H9 (cell line): ENCODE data around the gene GNAI2. TPM values are rescaled to one million over a fixed set of nuclear protein-coding genes. Genes with fewer than 3 reads are reported as not detected.
A peak's percentile ranks its signal among the peaks of the same experiment; 100 is the strongest.

Experiments used
- DNase-seq: peaks from one replicate; pipeline ENCODE4 v3.0.0-alpha.2; 2017
- H2AFZ ChIP-seq: one replicate; pipeline ENCODE4 v1.6.1; 2013; ENCODE audit warnings: mild to moderate bottlenecking, low read length, control low read depth, moderate library complexity
- H2AK5ac ChIP-seq: 2 replicates; pipeline ENCODE4 v1.6.1; 2013; ENCODE audit warnings: low read length, control low read depth, mixed read lengths; ENCODE audit not compliant: insufficient read length
- H2BK120ac ChIP-seq: one replicate; pipeline ENCODE4 v1.6.1; 2013; ENCODE audit warnings: low read depth, mild to moderate bottlenecking, low read length, control low read depth, inconsistent platforms; ENCODE audit not compliant: poor library complexity, severe bottlenecking
- H2BK12ac ChIP-seq: 2 replicates; pipeline ENCODE4 v1.6.1; 2013; ENCODE audit warnings: low read length, control low read depth, mixed read lengths, low read depth; ENCODE audit not compliant: insufficient read length
- H2BK15ac ChIP-seq: 2 replicates; pipeline ENCODE4 v1.6.1; 2013; ENCODE audit warnings: low read depth, low read length, control low read depth
- H2BK20ac ChIP-seq: one replicate; pipeline ENCODE4 v1.6.1; 2013; ENCODE audit warnings: low read depth, mild to moderate bottlenecking, low read length, control low read depth, inconsistent platforms; ENCODE audit not compliant: poor library complexity, severe bottlenecking
- H2BK5ac ChIP-seq: 2 replicates; pipeline ENCODE4 v1.6.1; 2013; ENCODE audit warnings: low read length, control low read depth, mixed read lengths; ENCODE audit not compliant: insufficient read length
- H3K14ac ChIP-seq: 2 replicates; pipeline ENCODE4 v1.6.1; 2013; ENCODE audit warnings: low read length, control low read depth; ENCODE audit not compliant: insufficient read depth
- H3K18ac ChIP-seq: 2 replicates; pipeline ENCODE4 v1.6.1; 2013; ENCODE audit warnings: low read depth, mild to moderate bottlenecking, mixed read lengths, low read length, control low read depth; ENCODE audit not compliant: insufficient read length
- H3K23ac ChIP-seq: 2 replicates; pipeline ENCODE4 v1.6.1; 2013; ENCODE audit warnings: low read length, control low read depth, mixed read lengths, low read depth; ENCODE audit not compliant: insufficient read length
- H3K23me2 ChIP-seq: 2 replicates; pipeline ENCODE4 v1.6.1; 2013; ENCODE audit warnings: low read depth, mild to moderate bottlenecking, mixed read lengths, low read length, control low read depth; ENCODE audit not compliant: insufficient read length, poor library complexity, severe bottlenecking
- H3K27ac ChIP-seq: 2 replicates; pipeline ENCODE4 v1.5.1; 2013; ENCODE audit warnings: low read length, control low read depth, mixed read lengths, low read depth; ENCODE audit not compliant: insufficient read length
- H3K27me3 ChIP-seq: 2 replicates; pipeline ENCODE4 v1.6.1; 2013; ENCODE audit warnings: low read length, control low read depth, inconsistent platforms; ENCODE audit not compliant: insufficient read depth
- H3K4ac ChIP-seq: 2 replicates; pipeline ENCODE4 v1.6.1; 2013; ENCODE audit warnings: low read depth, mild to moderate bottlenecking, control low read depth, inconsistent platforms, low read length, moderate library complexity
- H3K4me1 ChIP-seq: 2 replicates; pipeline ENCODE4 v1.6.1; 2013; ENCODE audit warnings: low read length, control low read depth, inconsistent platforms; ENCODE audit not compliant: insufficient read depth
- H3K4me2 ChIP-seq: 2 replicates; pipeline ENCODE4 v1.6.1; 2013; ENCODE audit warnings: low read length, control low read depth, mixed read lengths; ENCODE audit not compliant: insufficient read length, insufficient read depth
- H3K56ac ChIP-seq: 2 replicates; pipeline ENCODE4 v1.6.1; 2013; ENCODE audit warnings: low read depth, mild to moderate bottlenecking, mixed read lengths, low read length, control low read depth; ENCODE audit not compliant: insufficient read length
- H3K79me1 ChIP-seq: 2 replicates; pipeline ENCODE4 v1.6.1; 2013; ENCODE audit warnings: low read depth, mild to moderate bottlenecking, moderate library complexity, low read length, control low read depth, inconsistent platforms; ENCODE audit not compliant: insufficient read depth, poor library complexity, severe bottlenecking
- H3K79me2 ChIP-seq: 2 replicates; pipeline ENCODE4 v1.6.1; 2013; ENCODE audit warnings: low read length, control low read depth, inconsistent platforms; ENCODE audit not compliant: insufficient read depth
- H3K9ac ChIP-seq: 2 replicates; pipeline ENCODE4 v1.6.1; 2013; ENCODE audit warnings: low read length, control low read depth, mixed read lengths; ENCODE audit not compliant: insufficient read length; ENCODE audit errors: extremely low read depth
- H3K9me3 ChIP-seq: one replicate; pipeline ENCODE4 v1.6.1; 2013; ENCODE audit warnings: low read depth, low read length, inconsistent platforms; ENCODE audit not compliant: control insufficient read depth
- H3T11ph ChIP-seq: one replicate; pipeline ENCODE4 v1.6.1; 2013; ENCODE audit warnings: mild to moderate bottlenecking, low read length, control low read depth, inconsistent platforms
- H4K20me1 ChIP-seq: one replicate; pipeline ENCODE4 v1.6.1; 2013; ENCODE audit not compliant: control insufficient read depth, insufficient read length, insufficient read depth
- H4K5ac ChIP-seq: 2 replicates; pipeline ENCODE4 v1.6.1; 2013; ENCODE audit warnings: low read depth, mild to moderate bottlenecking, mixed read lengths, low read length, control low read depth; ENCODE audit not compliant: insufficient read length
- H4K8ac ChIP-seq: replicated peaks from 2 replicates; pipeline ENCODE4 v1.6.1; 2013; ENCODE audit warnings: low read length, control low read depth, mixed read lengths, low read depth; ENCODE audit not compliant: insufficient read length
- H4K91ac ChIP-seq: 2 replicates; pipeline ENCODE4 v1.6.1; 2013; ENCODE audit warnings: low read depth, mild to moderate bottlenecking, moderate library complexity, mixed read lengths, low read length, control low read depth; ENCODE audit not compliant: insufficient read length
- H3K27ac Mint-ChIP-seq, 3 experiments: 2 replicates in 2 of 3; 3 replicates in 1 of 3; pipeline ENCODE4 v1.8.0; 2020 to 2021; ENCODE audit warnings: mixed read lengths in 3 of 3, mild to moderate bottlenecking in 1 of 3, moderate library complexity in 1 of 3
- H3K27me3 Mint-ChIP-seq: 2 replicates; pipeline ENCODE4 v1.8.0; 2021; ENCODE audit warnings: low read depth, mild to moderate bottlenecking, moderate library complexity, mixed read lengths
- H3K36me3 Mint-ChIP-seq, 3 experiments: 2 replicates in 2 of 3; 3 replicates in 1 of 3; pipeline ENCODE4 v1.8.0; 2020 to 2021; ENCODE audit warnings: low read depth in 3 of 3, mixed read lengths in 3 of 3; ENCODE audit not compliant: insufficient read depth in 1 of 3
- H3K4me1 Mint-ChIP-seq, 2 experiments: 2 replicates each; pipeline ENCODE4 v1.8.0; 2020; ENCODE audit warnings: mixed read lengths in 2 of 2
- H3K4me3 Mint-ChIP-seq, 2 experiments: 2 replicates in 1 of 2; 3 replicates in 1 of 2; pipeline ENCODE4 v1.8.0; 2020 to 2021; ENCODE audit warnings: mild to moderate bottlenecking in 2 of 2, mixed read lengths in 2 of 2, moderate library complexity in 1 of 2
- H3K9me3 Mint-ChIP-seq, 2 experiments: 2 replicates in 1 of 2; 3 replicates in 1 of 2; pipeline ENCODE4 v1.8.0; 2020; ENCODE audit warnings: mild to moderate bottlenecking in 2 of 2, mixed read lengths in 2 of 2, moderate library complexity in 1 of 2
- WGBS: extraction: QIAGEN DNeasy Blood & Tissue Kit; methylation state at CpG from one replicate; pipeline ENCODE4 v1.1.7; 2013; ENCODE audit warnings: missing lambda C conversion rate, low lambda C conversion rate, mixed read lengths; ENCODE audit not compliant: insufficient read length; ENCODE audit errors: extremely low coverage; 5-methylcytosine and 5-hydroxymethylcytosine counted together
- total RNA-seq: library from RNA; stranded (reverse); gene quantifications from 2 replicates; pipeline ENCODE4 v1.2.1, GENCODE V29; 2021
- TF ChIP-seq, protein P1 (sequence below): fragments of 200-600 bp; sonication (generic); conservative IDR thresholded peaks from 3 replicates; pipeline ENCODE4 v1.8.0; 2021; ENCODE audit warnings: antibody characterized with exemption, mild to moderate bottlenecking

GNAI2 gene
- total RNA-seq, 1 experiment from 2014 or later = 218 TPM

DNA sequence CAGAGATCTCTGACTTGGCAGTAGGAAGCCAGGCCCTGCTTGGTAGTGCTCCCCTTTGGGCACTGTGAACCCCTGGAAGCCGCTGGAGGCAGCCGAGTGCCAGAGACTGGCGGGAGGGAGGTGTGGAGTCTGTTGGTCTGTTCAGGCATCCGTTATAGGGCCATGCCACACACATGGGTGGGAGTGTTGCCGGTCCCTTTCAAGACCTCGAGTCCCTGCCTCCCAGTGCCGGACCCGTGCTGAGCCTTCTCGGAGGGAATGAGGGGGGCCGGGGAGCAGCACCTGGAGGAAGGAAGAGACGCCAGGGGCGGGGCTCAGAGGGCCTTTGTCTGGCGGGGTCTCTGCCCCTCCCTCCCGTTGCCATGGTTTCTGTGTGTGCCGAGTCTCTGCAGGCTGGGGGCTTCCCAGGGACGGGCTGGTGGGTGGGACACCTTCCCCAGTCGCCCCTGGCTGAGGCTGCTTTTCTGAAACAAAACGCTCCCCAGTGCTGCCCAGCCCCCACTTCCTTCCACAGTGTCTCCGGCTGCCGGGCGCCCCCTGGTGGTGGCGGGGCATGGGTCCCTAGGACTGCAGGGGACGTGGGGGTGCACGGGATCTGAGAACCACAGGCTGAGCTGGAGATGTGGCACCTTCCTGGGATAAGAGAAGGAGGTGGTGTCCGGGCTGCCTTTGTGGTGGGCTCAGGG is 10.0 kb downstream of the GNAI2 start:
- Histone ChIP-seq H2BK15ac (no peak overlapping the region), H4K8ac (no peak overlapping the region), H3T11ph (no peak overlapping the region), H4K20me1 (peaks cover 3% of the 10 kb centered on the region), H3K18ac (peak overlapping the region; percentile 64), H3K27ac (no peak overlapping the region), H3K9ac (no peak overlapping the region), H3K14ac (peak overlapping the region; percentile 75), H4K91ac (no peak overlapping the region), H3K4me1 (peaks cover 9% of the 10 kb centered on the region; the same call in 1 of the 2 replicates), H3K56ac (no peak overlapping the region), H2BK20ac (no peak overlapping the region), H3K4me2 (peak overlapping the region; percentile 9), H3K9me3 (no peaks in the 10 kb centered on the region), H2BK5ac (no peak overlapping the region), H3K23ac (no peak overlapping the region), H2AK5ac (no peak overlapping the region), H3K79me1 (peaks cover 14% of the 10 kb centered on the region), H3K79me2 (peaks cover 26% of the 10 kb centered on the region; the same call in 1 of the 2 replicates), H2BK12ac (no peak overlapping the region), H3K23me2 (peaks cover 3% of the 10 kb centered on the region), H3K27me3 (no peaks in the 10 kb centered on the region), H2BK120ac (no peak overlapping the region), H4K5ac (no peak overlapping the region), H2AFZ (no peak overlapping the region), H3K4ac (no peak overlapping the region)
- H3K27ac Mint-ChIP-seq = peak overlapping the region; percentile 94; a peak in 6 of 7 replicates
- peak; percentile 98 for DNase-seq
- H3K27me3 Mint-ChIP-seq = no peaks in the 10 kb centered on the region
- H3K4me1 Mint-ChIP-seq = peaks cover 57 to 65% of the 10 kb centered on the region in 2 experiments
- H3K4me3 Mint-ChIP-seq = peak overlapping the region in 1 of 2 experiments; percentile 56; a peak in 1 of 5 replicates
- H3K36me3 Mint-ChIP-seq = peaks cover 6 to 29% (median 24%) of the 10 kb centered on the region in 3 experiments
- TF ChIP-seq, protein P1, sequence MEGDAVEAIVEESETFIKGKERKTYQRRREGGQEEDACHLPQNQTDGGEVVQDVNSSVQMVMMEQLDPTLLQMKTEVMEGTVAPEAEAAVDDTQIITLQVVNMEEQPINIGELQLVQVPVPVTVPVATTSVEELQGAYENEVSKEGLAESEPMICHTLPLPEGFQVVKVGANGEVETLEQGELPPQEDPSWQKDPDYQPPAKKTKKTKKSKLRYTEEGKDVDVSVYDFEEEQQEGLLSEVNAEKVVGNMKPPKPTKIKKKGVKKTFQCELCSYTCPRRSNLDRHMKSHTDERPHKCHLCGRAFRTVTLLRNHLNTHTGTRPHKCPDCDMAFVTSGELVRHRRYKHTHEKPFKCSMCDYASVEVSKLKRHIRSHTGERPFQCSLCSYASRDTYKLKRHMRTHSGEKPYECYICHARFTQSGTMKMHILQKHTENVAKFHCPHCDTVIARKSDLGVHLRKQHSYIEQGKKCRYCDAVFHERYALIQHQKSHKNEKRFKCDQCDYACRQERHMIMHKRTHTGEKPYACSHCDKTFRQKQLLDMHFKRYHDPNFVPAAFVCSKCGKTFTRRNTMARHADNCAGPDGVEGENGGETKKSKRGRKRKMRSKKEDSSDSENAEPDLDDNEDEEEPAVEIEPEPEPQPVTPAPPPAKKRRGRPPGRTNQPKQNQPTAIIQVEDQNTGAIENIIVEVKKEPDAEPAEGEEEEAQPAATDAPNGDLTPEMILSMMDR = peak; percentile 99
- H3K9me3 Mint-ChIP-seq = no peaks in the 10 kb centered on the region
- no CpG with 5 or more reads among the region's 25 CpGs for WGBS
